NB4 (cell line): ENCODE measurements around the gene GPLD1.

Experiments
- DNase-seq: peaks from one replicate; pipeline ENCODE4 v3.0.0; 2010; ENCODE audit warnings: low read depth
- H3K4me3 ChIP-seq: one replicate; pipeline ENCODE4 v1.5.1; 2011; ENCODE audit warnings: mild to moderate bottlenecking, low read depth, low read length, moderate library complexity
- CTCF ChIP-seq: IDR thresholded peaks from one replicate; pipeline ENCODE4 v1.5.1; 2012; ENCODE audit warnings: low read depth, low read length
- MAX ChIP-seq: IDR thresholded peaks from 2 replicates; pipeline ENCODE4 v1.6.1; 2011; ENCODE audit warnings: low read depth, low read length
- MYC ChIP-seq: IDR thresholded peaks from 2 replicates; pipeline ENCODE4 v1.6.1; 2011; ENCODE audit warnings: low read depth, low read length
- POLR2A ChIP-seq: IDR thresholded peaks from 2 replicates; pipeline ENCODE4 v1.6.1; 2011; ENCODE audit warnings: mild to moderate bottlenecking; ENCODE audit not compliant: insufficient read length; ENCODE audit errors: extremely low read depth

GPLD1 gene

DNA sequence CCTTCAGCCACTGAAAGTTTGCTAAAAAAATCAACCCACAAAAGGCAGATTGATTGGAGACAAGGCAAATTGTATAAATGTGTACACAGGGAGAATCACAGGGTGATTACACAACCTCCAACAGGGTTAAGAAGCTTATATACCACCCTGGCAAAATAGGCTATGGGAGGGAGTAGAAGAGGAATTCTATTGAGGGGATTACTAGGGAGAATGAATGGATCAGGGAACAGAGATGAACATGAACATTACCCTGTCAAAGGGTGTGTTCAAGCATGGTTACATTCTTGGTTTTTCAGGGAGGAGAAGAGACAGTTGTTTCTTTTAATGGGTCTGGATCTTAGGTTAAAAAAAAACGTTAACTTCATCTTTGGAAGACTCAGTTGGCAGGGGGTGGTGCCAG, 91.7 kb downstream of the GPLD1 start:
- no peak for DNase-seq
- no peak for TF ChIP-seq MYC
- TF ChIP-seq POLR2A, result no peak
- TF ChIP-seq CTCF, result no peak
- no peak for TF ChIP-seq MAX
- H3K4me3 ChIP-seq, result no peak overlapping the region

DNA sequence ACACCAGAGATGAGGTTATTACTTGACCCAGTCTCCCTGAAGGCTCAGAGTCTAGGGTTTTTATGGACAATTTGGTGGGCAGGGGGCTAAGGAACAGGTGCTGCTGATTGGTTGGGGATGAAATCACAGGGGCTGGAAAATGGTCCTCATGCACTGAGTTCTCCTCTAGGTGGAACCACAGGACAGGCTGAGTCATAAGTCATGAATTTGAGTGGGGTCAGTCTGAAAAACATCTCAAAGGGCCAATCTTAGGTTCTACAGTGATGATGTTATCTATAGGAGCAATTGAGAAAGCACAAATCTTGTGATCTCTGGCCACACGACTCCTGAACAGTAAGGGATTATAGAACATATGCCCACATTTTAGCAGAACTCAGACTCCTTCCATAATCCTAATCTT, 92.6 kb downstream of the GPLD1 start:
- DNase-seq, result no peak
- no peak for TF ChIP-seq POLR2A
- no peak for TF ChIP-seq MAX
- TF ChIP-seq CTCF, result no peak
- no peak for TF ChIP-seq MYC
- no peak overlapping the region for H3K4me3 ChIP-seq

DNA sequence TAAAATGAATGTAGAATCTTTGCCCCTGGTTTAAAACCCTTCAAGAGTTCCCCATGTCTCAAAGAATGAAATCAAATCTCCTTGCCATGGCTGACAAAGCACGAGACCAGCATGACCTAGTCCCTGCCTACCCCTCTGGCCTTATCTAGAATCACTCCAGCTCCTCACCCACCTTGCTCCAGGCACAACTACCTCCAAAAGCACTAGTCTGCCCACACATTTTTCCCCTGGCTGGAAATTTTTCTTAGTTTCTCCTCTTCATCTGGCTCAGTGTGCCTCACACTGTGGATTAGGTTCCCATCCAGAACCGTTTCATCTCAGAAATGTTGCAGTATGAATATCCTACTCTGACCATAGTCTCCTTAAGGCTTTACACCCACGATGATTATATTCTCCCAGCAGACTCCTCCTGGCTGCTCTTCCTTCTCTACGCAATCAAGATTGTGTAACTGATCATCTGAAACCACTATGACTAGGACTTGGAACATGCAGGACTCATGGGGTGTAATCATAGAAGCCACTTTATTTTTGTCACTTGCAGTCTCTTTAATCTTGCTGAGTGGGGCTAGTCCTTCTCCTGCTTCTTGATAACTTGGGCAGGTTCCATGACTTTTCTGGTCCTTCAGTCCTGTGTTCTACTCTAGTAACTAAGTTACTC, 94.5 kb downstream of the GPLD1 start:
- TF ChIP-seq POLR2A (no peak), MAX (no peak), MYC (no peak), CTCF (no peak)
- no peak overlapping the region for H3K4me3 ChIP-seq
- peak; percentile 80 for DNase-seq

DNA sequence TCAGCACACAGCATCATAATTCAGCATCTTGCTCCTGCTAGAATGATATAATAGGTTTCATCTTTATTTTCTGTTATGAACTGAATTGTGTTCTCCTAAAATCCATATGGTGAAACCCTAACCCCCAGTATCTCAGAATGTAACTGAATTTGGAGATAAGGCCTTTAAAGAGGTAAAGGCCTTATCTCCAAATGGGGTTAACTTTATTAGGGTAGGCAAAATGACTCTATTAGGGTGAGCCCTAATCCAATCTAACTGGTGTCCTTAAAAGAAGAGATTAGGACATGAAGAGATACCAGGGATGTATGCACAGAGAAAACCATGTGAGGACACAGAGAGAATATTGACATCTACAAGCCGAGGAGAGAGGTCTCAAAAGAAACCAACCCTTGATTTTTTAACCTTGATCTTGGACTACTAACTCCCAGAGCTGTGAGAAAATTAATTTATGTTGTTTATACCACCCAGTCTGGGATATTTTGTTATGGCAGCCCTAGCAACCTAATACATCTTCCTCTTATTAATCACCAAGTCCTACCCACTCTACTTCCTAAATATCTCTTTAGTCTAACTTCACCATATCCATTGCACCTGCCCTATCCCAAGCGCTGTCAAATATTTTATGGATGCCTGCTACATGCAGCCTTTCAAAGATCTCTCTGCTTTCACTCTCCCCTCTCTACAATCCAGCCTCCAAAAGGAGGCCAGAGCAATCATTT, 95.2 kb downstream of the GPLD1 start:
- TF ChIP-seq MAX (no peak), CTCF (no peak), POLR2A (no peak), MYC (no peak)
- DNase-seq, result no peak
- no peak overlapping the region for H3K4me3 ChIP-seq

- TF ChIP-seq MYC (no peak), CTCF (no peak)
- DNase-seq, result peak; percentile 54
- H3K4me3 ChIP-seq, result no peak overlapping the region
Measured at GRCh38 chr6:24391756-24392405, 97.5 kb downstream of the GPLD1 start.
